HepG2 (cell line): ENCODE data around the gene FBXL13. TPM values are rescaled to one million over a fixed set of nuclear protein-coding genes. Genes with fewer than 3 reads are reported as not detected.

ENCODE experiments used
- DBP ChIP-seq: sonication (generic); formaldehyde crosslinking; IDR thresholded peaks from 2 replicates; pipeline ENCODE4 v1.4.0; 2020; ENCODE audit warnings: missing genetic modification reagents; ENCODE audit errors: not compliant biosample characterization
- GTF2F1 ChIP-seq: fragments of 150-350 bp; IDR thresholded peaks from 2 replicates; pipeline ENCODE4 v1.6.1; 2014; ENCODE audit warnings: low read length
- HIC2 ChIP-seq: sonication (generic); formaldehyde crosslinking; IDR thresholded peaks from 2 replicates; pipeline ENCODE4 v1.9.0; 2022; ENCODE audit warnings: low read depth, missing genetic modification reagents
- HOXA7 ChIP-seq: sonication (generic); formaldehyde crosslinking; IDR thresholded peaks from 2 replicates; pipeline ENCODE4 v1.8.1; 2022; ENCODE audit warnings: mild to moderate bottlenecking, missing genetic modification reagents, moderate library complexity
- KAT2B ChIP-seq: fragments of 150-350 bp; IDR thresholded peaks from 2 replicates; pipeline ENCODE4 v1.6.1; 2014; ENCODE audit warnings: low read depth, low read length, borderline replicate concordance
- MEIS1 ChIP-seq: sonication (generic); formaldehyde crosslinking; IDR thresholded peaks from 2 replicates; pipeline ENCODE4 v1.9.0; 2021; ENCODE audit warnings: mild to moderate bottlenecking, missing genetic modification reagents, moderate library complexity, borderline replicate concordance
- MIER3 ChIP-seq: IDR thresholded peaks from 2 replicates; pipeline ENCODE4 v1.6.1; 2016; ENCODE audit warnings: missing compliant biosample characterization, borderline replicate concordance
- MLXIP ChIP-seq: sonication (generic); formaldehyde crosslinking; IDR thresholded peaks from 2 replicates; pipeline ENCODE4 v1.9.0; 2021; ENCODE audit warnings: missing genetic modification reagents, borderline replicate concordance
- MTF1 ChIP-seq: sonication (generic); formaldehyde crosslinking; IDR thresholded peaks from 2 replicates; pipeline ENCODE4 v1.5.0; 2020; ENCODE audit warnings: missing genetic modification reagents
- ONECUT2 ChIP-seq: sonication (generic); formaldehyde crosslinking; IDR thresholded peaks from 2 replicates; pipeline ENCODE4 v1.4.0; 2020; ENCODE audit warnings: missing genetic modification reagents
- PITX1 ChIP-seq: sonication (generic); formaldehyde crosslinking; IDR thresholded peaks from 2 replicates; pipeline ENCODE4 v1.5.1; 2020; ENCODE audit warnings: mild to moderate bottlenecking, missing genetic modification reagents
- SETDB1 ChIP-seq: sonication (generic); formaldehyde crosslinking; IDR thresholded peaks from 2 replicates; pipeline ENCODE4 v1.5.1; 2020; ENCODE audit warnings: missing genetic modification reagents, mild to moderate bottlenecking, borderline replicate concordance
- SKI ChIP-seq: fragments of 450-650 bp; IDR thresholded peaks from one replicate; pipeline ENCODE4 v1.6.1; 2018; ENCODE audit warnings: mild to moderate bottlenecking; ENCODE audit not compliant: partially characterized antibody
- SMARCC2 ChIP-seq: fragments of 450-650 bp; IDR thresholded peaks from 2 replicates; pipeline ENCODE4 v1.6.1; 2017; ENCODE audit warnings: antibody characterized with exemption, mild to moderate bottlenecking
- SP4 ChIP-seq: sonication (generic); formaldehyde crosslinking; IDR thresholded peaks from 2 replicates; pipeline ENCODE4 v1.8.1; 2023; ENCODE audit warnings: mild to moderate bottlenecking, missing genetic modification reagents
- STAG1 ChIP-seq: sonication (generic); formaldehyde crosslinking; IDR thresholded peaks from 2 replicates; pipeline ENCODE4 v1.4.0; 2020; ENCODE audit warnings: missing genetic modification reagents
- TFDP2 ChIP-seq: sonication (generic); formaldehyde crosslinking; IDR thresholded peaks from 2 replicates; pipeline ENCODE4 v1.4.0; 2020; ENCODE audit warnings: missing genetic modification reagents
- TSC22D2 ChIP-seq: sonication (generic); formaldehyde crosslinking; IDR thresholded peaks from 2 replicates; pipeline ENCODE4 v1.5.1; 2020; ENCODE audit warnings: missing genetic modification reagents, mild to moderate bottlenecking, borderline replicate concordance
- XBP1 ChIP-seq: sonication (generic); formaldehyde crosslinking; IDR thresholded peaks from 2 replicates; pipeline ENCODE4 v1.5.0; 2020; ENCODE audit warnings: missing genetic modification reagents
- ZEB1 ChIP-seq: IDR thresholded peaks from 2 replicates; pipeline ENCODE4 v1.6.1; 2012; ENCODE audit warnings: mild to moderate bottlenecking, low read depth, inconsistent platforms; ENCODE audit not compliant: insufficient replicate concordance
- ZFX ChIP-seq: sonication (generic); formaldehyde crosslinking; IDR thresholded peaks from 2 replicates; pipeline ENCODE4 v1.4.0; 2020; ENCODE audit warnings: mild to moderate bottlenecking, low read depth, missing genetic modification reagents, moderate library complexity
- ZMAT3 ChIP-seq: sonication (generic); formaldehyde crosslinking; conservative IDR thresholded peaks from 2 replicates; pipeline ENCODE4 v1.7.0; 2021; ENCODE audit warnings: missing genetic modification reagents
- ZNF333 ChIP-seq: sonication (generic); formaldehyde crosslinking; IDR thresholded peaks from 2 replicates; pipeline ENCODE4 v1.4.0; 2020; ENCODE audit warnings: mild to moderate bottlenecking, missing genetic modification reagents, borderline replicate concordance
- ZNF543 ChIP-seq: sonication (generic); formaldehyde crosslinking; IDR thresholded peaks from 2 replicates; pipeline ENCODE4 v1.4.0; 2020; ENCODE audit warnings: mild to moderate bottlenecking, missing genetic modification reagents
- ZNF570 ChIP-seq: sonication (generic); formaldehyde crosslinking; IDR thresholded peaks from 2 replicates; pipeline ENCODE4 v1.4.0; 2020; ENCODE audit warnings: mild to moderate bottlenecking, missing genetic modification reagents, borderline replicate concordance
- polyA plus RNA-seq, 8 experiments: library from polyadenylated mRNA; depleted of rRNA in 3 of 8; stranded (reverse) in 7 of 8; unstranded in 1 of 8; fragments of >200 nt; fragmentation: Illumina TruSeq in 4 of 8; extraction: Trizol in 4 of 8; gene quantifications; 2 replicates each; pipeline versions ENCODE4 v1.2.1 to v1.2.3, GENCODE V29; 2011 to 2016; ENCODE audit warnings: low read depth in 4 of 8, missing spikeins in 1 of 8, mixed read lengths in 1 of 8; ENCODE audit not compliant: insufficient read depth in 1 of 8
- total RNA-seq, 5 experiments: library from RNA; depleted of rRNA; stranded (reverse); fragments of >200 nt; fragmentation: Illumina TruSeq; extraction: Trizol; gene quantifications; 2 replicates each; pipeline ENCODE4 v1.2.3, GENCODE V29; 2016; ENCODE audit warnings: low read depth in 1 of 5

FBXL13 gene
- total and polyA plus RNA-seq, 2 of the 13 experiments (the other 11 are each of a cell fraction or from before 2014, with no cell fraction given): 0.24 to 0.77 TPM

- TF ChIP-seq ZNF333 (CRISPR knock-in tag) (no peak), ZNF543 (CRISPR knock-in tag) (no peak), SKI (peak; percentile 59), MIER3 (CRISPR knock-in tag) (peak; percentile 87; the same call in 1 of the 2 replicates), ZMAT3 (CRISPR knock-in tag) (no peak), STAG1 (CRISPR knock-in tag) (no peak), GTF2F1 (no peak), ZFX (CRISPR knock-in tag) (peak; percentile 49; the same call in 1 of the 2 replicates), SP4 (CRISPR knock-in tag) (no peak), KAT2B (no peak), MEIS1 (CRISPR knock-in tag) (no peak), PITX1 (CRISPR knock-in tag) (peak; percentile 72; the same call in 1 of the 2 replicates), DBP (CRISPR knock-in tag) (no peak), ZNF570 (CRISPR knock-in tag) (no peak), XBP1 (no peak), ONECUT2 (no peak), SETDB1 (CRISPR knock-in tag) (no peak), ZEB1 (no peak), MTF1 (no peak), TSC22D2 (CRISPR knock-in tag) (no peak), MLXIP (CRISPR knock-in tag) (no peak), TFDP2 (CRISPR knock-in tag) (no peak; the same call in 1 of the 2 replicates), SMARCC2 (no peak), HOXA7 (CRISPR knock-in tag) (no peak), HIC2 (CRISPR knock-in tag) (no peak; the same call in 1 of the 2 replicates)
Observed at GRCh38 chr7:103106005-103106702, 31.6 kb upstream of the FBXL13 start (continued).
